Measurements from ENCODE around the gene USP35. TPM values are rescaled to one million over a fixed set of nuclear protein-coding genes. Genes with fewer than 3 reads are reported as not detected.
"Not testable (repeated sequence)": the region's sequence is repeated elsewhere in the genome, so short reads cannot be mapped to it uniquely, and the experiment has no call there.

USP35 gene
- total and polyA plus RNA-seq, 4 donors: 4.9 to 9.6 (median 5.6) TPM

DNA sequence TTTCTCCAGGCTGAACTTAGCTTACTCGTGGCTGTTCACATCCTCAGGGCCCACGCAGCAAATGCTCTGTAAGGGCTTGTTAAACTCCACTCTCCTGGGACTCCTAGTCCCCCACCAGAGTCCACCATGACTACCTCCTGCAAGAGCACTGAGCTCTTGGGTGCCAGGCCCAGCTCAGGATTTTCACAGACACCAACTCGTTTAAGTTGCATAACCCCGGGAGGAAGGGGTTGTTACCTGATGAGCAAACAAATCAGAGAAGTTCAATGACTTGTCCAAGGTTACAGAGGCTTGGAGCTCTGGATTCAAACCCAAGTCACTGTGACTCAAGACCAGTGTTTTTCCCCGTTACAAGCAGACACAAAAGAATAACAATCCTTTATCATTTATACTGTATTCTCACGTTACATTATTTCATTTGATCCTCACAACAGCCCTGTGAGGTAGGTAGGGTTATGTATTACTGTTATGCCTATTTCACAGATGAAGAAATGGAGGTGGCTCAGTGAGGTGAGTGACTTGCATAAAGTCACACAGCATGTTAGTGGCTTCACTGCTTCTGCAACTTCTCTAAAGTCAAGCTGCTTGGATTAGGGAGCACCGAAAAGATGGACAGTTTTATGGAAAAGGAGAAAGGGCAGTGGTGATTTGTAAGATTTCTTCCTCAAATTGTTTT lies 17.7 kb upstream of the USP35 start:
- H3K27me3 ChIP-seq (ENCODE audit: control insufficient read depth in 3 of 3, insufficient read depth in 3 of 3, low read length in 2 of 3): no peaks in the 10 kb centered on the region
- H3K9me3 ChIP-seq (ENCODE audit: control insufficient read depth in 4 of 4, insufficient read depth in 3 of 4, low read length in 3 of 4): no peaks in the 10 kb centered on the region
- ATAC-seq (ENCODE audit: insufficient read depth, low FRiP score) (no peak), DNase-seq (no peak)
- WGBS, 2 donors: 78 to 81% methylated on average over 7 of the region's 7 CpGs
- peaks cover 0 to 18% (median 3%) of the 10 kb centered on the region in 4 donors for H3K36me3 ChIP-seq (ENCODE audit: control insufficient read depth in 4 of 4, insufficient read depth in 4 of 4, low read length in 4 of 4)
- H3K27ac ChIP-seq (ENCODE audit: low read depth in 1 of 2, low read length in 1 of 2): peak overlapping the region in 1 of 2 donors; percentile 0
- H3K4me1 ChIP-seq (ENCODE audit: control insufficient read depth in 5 of 5, insufficient read depth in 5 of 5, low read length in 5 of 5): peaks cover 0 to 16% (median 7%) of the 10 kb centered on the region in 5 donors
- H3K9ac ChIP-seq (ENCODE audit: insufficient read depth in 1 of 2, low read length in 2 of 2): no peak overlapping the region
- TF ChIP-seq, protein P1, sequence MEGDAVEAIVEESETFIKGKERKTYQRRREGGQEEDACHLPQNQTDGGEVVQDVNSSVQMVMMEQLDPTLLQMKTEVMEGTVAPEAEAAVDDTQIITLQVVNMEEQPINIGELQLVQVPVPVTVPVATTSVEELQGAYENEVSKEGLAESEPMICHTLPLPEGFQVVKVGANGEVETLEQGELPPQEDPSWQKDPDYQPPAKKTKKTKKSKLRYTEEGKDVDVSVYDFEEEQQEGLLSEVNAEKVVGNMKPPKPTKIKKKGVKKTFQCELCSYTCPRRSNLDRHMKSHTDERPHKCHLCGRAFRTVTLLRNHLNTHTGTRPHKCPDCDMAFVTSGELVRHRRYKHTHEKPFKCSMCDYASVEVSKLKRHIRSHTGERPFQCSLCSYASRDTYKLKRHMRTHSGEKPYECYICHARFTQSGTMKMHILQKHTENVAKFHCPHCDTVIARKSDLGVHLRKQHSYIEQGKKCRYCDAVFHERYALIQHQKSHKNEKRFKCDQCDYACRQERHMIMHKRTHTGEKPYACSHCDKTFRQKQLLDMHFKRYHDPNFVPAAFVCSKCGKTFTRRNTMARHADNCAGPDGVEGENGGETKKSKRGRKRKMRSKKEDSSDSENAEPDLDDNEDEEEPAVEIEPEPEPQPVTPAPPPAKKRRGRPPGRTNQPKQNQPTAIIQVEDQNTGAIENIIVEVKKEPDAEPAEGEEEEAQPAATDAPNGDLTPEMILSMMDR (IDR thresholded peaks at IDR 0.05; ENCODE audit: control extremely low read depth, extremely low read depth): no peak
- no peak overlapping the region for H3K4me3 ChIP-seq

DNA sequence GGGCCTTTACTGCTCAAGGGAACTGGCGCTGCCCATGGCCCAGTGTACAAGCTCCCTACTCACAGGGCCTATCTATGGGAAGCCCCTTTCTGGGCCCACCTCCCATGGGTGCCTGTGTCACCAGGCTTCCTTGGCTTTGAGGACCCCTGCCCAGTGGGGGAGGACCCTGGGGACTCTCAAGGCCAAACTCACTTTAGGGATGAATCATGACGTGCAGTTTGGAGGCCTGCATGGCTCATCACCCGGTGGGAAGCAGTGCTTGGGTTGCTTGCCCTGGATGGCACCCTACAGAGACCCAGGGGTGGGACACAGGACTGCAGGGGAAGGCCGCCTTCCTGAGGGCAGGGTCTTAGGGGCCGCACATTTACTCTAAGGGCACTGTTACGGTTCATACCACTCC lies 16.8 kb upstream of the USP35 start:
- Histone ChIP-seq H3K27ac (ENCODE audit: low read depth in 1 of 2, low read length in 1 of 2) (no peak overlapping the region), H3K27me3 (ENCODE audit: control insufficient read depth in 3 of 3, insufficient read depth in 3 of 3, low read length in 2 of 3) (no peaks in the 10 kb centered on the region), H3K9me3 (ENCODE audit: control insufficient read depth in 4 of 4, insufficient read depth in 3 of 4, low read length in 3 of 4) (no peaks in the 10 kb centered on the region), H3K9ac (ENCODE audit: insufficient read depth in 1 of 2, low read length in 2 of 2) (no peak overlapping the region), H3K36me3 (ENCODE audit: control insufficient read depth in 4 of 4, insufficient read depth in 4 of 4, low read length in 4 of 4) (peaks cover 0 to 19% (median 3%) of the 10 kb centered on the region in 4 donors), H3K4me1 (ENCODE audit: control insufficient read depth in 5 of 5, insufficient read depth in 5 of 5, low read length in 5 of 5) (peaks cover 0 to 16% (median 7%) of the 10 kb centered on the region in 5 donors), H3K4me3 (no peak overlapping the region)
- DNase-seq (no peak), ATAC-seq (ENCODE audit: insufficient read depth, low FRiP score) (no peak)
- 96% methylated on average over 6 of the region's 6 CpGs for WGBS, 2 donors
- TF ChIP-seq, protein P1 (IDR thresholded peaks at IDR 0.05; ENCODE audit: control extremely low read depth, extremely low read depth): no peak

DNA sequence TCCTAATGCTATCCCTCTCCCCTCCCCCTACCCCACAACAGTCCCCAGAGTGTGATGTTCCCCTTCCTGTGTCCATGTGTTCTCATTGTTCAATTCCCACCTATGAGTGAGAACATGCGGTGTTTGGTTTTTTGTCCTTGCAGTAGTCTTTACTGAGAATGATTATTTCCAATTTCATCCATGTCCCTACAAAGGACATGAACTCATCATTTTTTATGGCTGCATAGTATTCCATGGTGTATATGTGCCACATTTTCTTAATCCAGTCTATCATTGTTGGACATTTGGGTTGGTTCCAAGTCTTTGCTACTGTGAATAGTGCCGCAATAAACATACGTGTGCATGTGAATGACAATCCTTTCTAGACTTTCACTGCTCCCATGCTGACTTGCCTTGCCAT lies 12.9 kb upstream of the USP35 start:
- not testable (repeated sequence) for ATAC-seq (ENCODE audit: insufficient read depth, low FRiP score); H3K9ac ChIP-seq (ENCODE audit: insufficient read depth in 1 of 2, low read length in 2 of 2)
- 96 to 99% methylated on average over 3 of the region's 3 CpGs for WGBS, 2 donors

DNA sequence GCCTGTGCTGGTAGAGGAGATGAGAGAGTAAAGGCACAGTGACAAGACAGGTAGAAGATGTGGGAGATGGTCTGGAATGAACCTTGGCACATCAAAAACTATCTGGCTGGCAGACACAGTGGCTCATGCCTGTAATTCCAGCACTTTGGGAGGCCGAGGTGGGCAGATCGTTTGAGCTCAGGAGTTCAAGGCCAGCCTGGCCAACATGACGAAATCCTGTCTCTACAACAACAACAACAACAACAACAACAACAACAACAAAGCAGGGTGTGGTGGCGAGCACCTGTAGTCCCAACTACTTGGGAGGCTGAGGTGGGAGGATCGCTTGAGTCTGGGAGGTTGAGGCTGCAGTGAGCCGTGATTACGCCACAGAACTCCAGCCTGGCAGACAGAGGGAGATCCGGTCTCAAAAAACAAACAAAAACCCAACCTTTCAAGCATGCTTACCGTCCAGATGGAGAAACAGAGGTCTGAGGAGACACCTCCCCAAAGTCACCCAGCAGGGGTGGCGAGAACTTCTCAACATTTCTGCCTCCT lies 12.0 kb upstream of the USP35 start:
- Histone ChIP-seq H3K4me1 (ENCODE audit: control insufficient read depth in 5 of 5, insufficient read depth in 5 of 5, low read length in 5 of 5) (peaks cover 0 to 3% (median 0%) of the 10 kb centered on the region in 5 donors), H3K9me3 (ENCODE audit: control insufficient read depth in 4 of 4, insufficient read depth in 3 of 4, low read length in 3 of 4) (no peaks in the 10 kb centered on the region), H3K9ac (ENCODE audit: insufficient read depth in 1 of 2, low read length in 2 of 2) (no peak overlapping the region), H3K27ac (ENCODE audit: low read depth in 1 of 2, low read length in 1 of 2) (no peak overlapping the region), H3K4me3 (no peak overlapping the region), H3K27me3 (ENCODE audit: control insufficient read depth in 3 of 3, insufficient read depth in 3 of 3, low read length in 2 of 3) (no peaks in the 10 kb centered on the region), H3K36me3 (ENCODE audit: control insufficient read depth in 4 of 4, insufficient read depth in 4 of 4, low read length in 4 of 4) (peaks cover 0 to 20% (median 2%) of the 10 kb centered on the region in 4 donors)
- ATAC-seq (ENCODE audit: insufficient read depth, low FRiP score) (no peak), DNase-seq (no peak)
- 94 to 97% methylated on average over 10 of the region's 10 CpGs for WGBS, 2 donors
- TF ChIP-seq, protein P1 (IDR thresholded peaks at IDR 0.05; ENCODE audit: control extremely low read depth, extremely low read depth): no peak

More for the DNA sequence above, 12.9 kb upstream of the USP35 start:
- H3K36me3 ChIP-seq (ENCODE audit: control insufficient read depth in 4 of 4, insufficient read depth in 4 of 4, low read length in 4 of 4): peaks cover 0 to 23% (median 2%) of the 10 kb centered on the region in 4 donors
- H3K9me3 ChIP-seq (ENCODE audit: control insufficient read depth in 4 of 4, insufficient read depth in 3 of 4, low read length in 3 of 4); H3K4me3 ChIP-seq; H3K27ac ChIP-seq (ENCODE audit: low read depth in 1 of 2, low read length in 1 of 2); H3K4me1 ChIP-seq (ENCODE audit: control insufficient read depth in 5 of 5, insufficient read depth in 5 of 5, low read length in 5 of 5); H3K27me3 ChIP-seq (ENCODE audit: control insufficient read depth in 3 of 3, insufficient read depth in 3 of 3, low read length in 2 of 3); DNase-seq: not testable (repeated sequence)

Measured in lung (tissue), 12 donors.